HepG2 (cell line): ENCODE data around the gene KDM5B. TPM values are rescaled to one million over a fixed set of nuclear protein-coding genes. Genes with fewer than 3 reads are reported as not detected.

Experiments
- ELK4 ChIP-seq: sonication (generic); formaldehyde crosslinking; IDR thresholded peaks from 2 replicates; pipeline ENCODE4 v1.9.0; 2021; ENCODE audit warnings: missing genetic modification reagents, borderline replicate concordance
- ERF ChIP-seq: IDR thresholded peaks from 2 replicates; pipeline ENCODE4 v1.6.1; 2018; ENCODE audit warnings: missing biosample characterization, missing genetic modification reagents
- GATAD1 ChIP-seq: IDR thresholded peaks from 2 replicates; pipeline ENCODE4 v1.6.1; 2016; ENCODE audit warnings: missing genetic modification reagents, missing compliant biosample characterization
- GFI1 ChIP-seq: sonication (generic); formaldehyde crosslinking; IDR thresholded peaks from 2 replicates; pipeline ENCODE4 v1.5.0; 2020; ENCODE audit warnings: missing genetic modification reagents, mild to moderate bottlenecking, borderline replicate concordance
- PRDM4 ChIP-seq: sonication (generic); formaldehyde crosslinking; IDR thresholded peaks from 2 replicates; pipeline ENCODE4 v1.9.0; 2021; ENCODE audit warnings: missing genetic modification reagents, borderline replicate concordance
- REXO4 ChIP-seq: sonication (generic); formaldehyde crosslinking; IDR thresholded peaks from 2 replicates; pipeline ENCODE4 v1.8.0; 2022; ENCODE audit warnings: missing genetic modification reagents, mild to moderate bottlenecking, borderline replicate concordance
- RORA ChIP-seq: sonication (generic); formaldehyde crosslinking; IDR thresholded peaks from 2 replicates; pipeline ENCODE4 v1.5.0; 2020; ENCODE audit warnings: mild to moderate bottlenecking, missing genetic modification reagents, moderate library complexity
- RXRA ChIP-seq: sonication (generic); formaldehyde crosslinking; IDR thresholded peaks from 2 replicates; pipeline ENCODE4 v1.5.1; 2020; ENCODE audit warnings: missing genetic modification reagents
- polyA plus RNA-seq, 8 experiments: library from polyadenylated mRNA; depleted of rRNA in 3 of 8; stranded (reverse) in 7 of 8; unstranded in 1 of 8; fragments of >200 nt; fragmentation: Illumina TruSeq in 4 of 8; extraction: Trizol in 4 of 8; gene quantifications; 2 replicates each; pipeline versions ENCODE4 v1.2.1 to v1.2.3, GENCODE V29; 2011 to 2016; ENCODE audit warnings: low read depth in 4 of 8, missing spikeins in 1 of 8, mixed read lengths in 1 of 8; ENCODE audit not compliant: insufficient read depth in 1 of 8
- total RNA-seq, 5 experiments: library from RNA; depleted of rRNA; stranded (reverse); fragments of >200 nt; fragmentation: Illumina TruSeq; extraction: Trizol; gene quantifications; 2 replicates each; pipeline ENCODE4 v1.2.3, GENCODE V29; 2016; ENCODE audit warnings: low read depth in 1 of 5
- TF ChIP-seq, protein P1 (sequence below): sonication (generic); formaldehyde crosslinking; IDR thresholded peaks from 2 replicates; pipeline ENCODE4 v1.5.0; 2020; ENCODE audit warnings: mild to moderate bottlenecking, missing genetic modification reagents, borderline replicate concordance
- TF ChIP-seq, protein P2 (sequence below): sonication (generic); formaldehyde crosslinking; IDR thresholded peaks from 2 replicates; pipeline ENCODE4 v1.5.1; 2020; ENCODE audit warnings: mild to moderate bottlenecking, missing genetic modification reagents, moderate library complexity
- TF ChIP-seq, protein P3 (sequence below): sonication (generic); formaldehyde crosslinking; IDR thresholded peaks from one replicate; pipeline ENCODE4 v1.5.1; 2020; ENCODE audit warnings: mild to moderate bottlenecking, missing genetic modification reagents; ENCODE audit errors: not compliant biosample characterization

The KDM5B gene
- total and polyA plus RNA-seq, 2 of the 13 experiments (the other 11 are each of a cell fraction or from before 2014, with no cell fraction given), result 34.2 to 35.4 TPM

GRCh38 chr1:202810615-202811295 lies 2.5 kb upstream of the KDM5B start, which contains the start of gene PCAT6 (continued):
- TF ChIP-seq, protein P1, sequence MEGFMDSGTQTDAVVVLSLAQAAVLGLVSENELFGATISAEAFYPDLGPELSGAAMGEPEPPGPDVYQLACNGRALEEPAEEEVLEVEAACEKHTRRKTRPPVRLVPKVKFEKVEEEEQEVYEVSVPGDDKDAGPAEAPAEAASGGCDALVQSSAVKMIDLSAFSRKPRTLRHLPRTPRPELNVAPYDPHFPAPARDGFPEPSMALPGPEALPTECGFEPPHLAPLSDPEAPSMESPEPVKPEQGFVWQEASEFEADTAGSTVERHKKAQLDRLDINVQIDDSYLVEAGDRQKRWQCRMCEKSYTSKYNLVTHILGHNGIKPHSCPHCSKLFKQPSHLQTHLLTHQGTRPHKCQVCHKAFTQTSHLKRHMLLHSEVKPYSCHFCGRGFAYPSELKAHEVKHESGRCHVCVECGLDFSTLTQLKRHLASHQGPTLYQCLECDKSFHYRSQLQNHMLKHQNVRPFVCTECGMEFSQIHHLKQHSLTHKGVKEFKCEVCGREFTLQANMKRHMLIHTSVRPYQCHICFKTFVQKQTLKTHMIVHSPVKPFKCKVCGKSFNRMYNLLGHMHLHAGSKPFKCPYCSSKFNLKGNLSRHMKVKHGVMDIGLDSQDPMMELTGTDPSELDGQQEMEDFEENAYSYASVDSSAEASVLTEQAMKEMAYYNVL (CRISPR knock-in tag), result peak; percentile 53; the same call in 1 of the 2 replicates
- TF ChIP-seq, protein P2, sequence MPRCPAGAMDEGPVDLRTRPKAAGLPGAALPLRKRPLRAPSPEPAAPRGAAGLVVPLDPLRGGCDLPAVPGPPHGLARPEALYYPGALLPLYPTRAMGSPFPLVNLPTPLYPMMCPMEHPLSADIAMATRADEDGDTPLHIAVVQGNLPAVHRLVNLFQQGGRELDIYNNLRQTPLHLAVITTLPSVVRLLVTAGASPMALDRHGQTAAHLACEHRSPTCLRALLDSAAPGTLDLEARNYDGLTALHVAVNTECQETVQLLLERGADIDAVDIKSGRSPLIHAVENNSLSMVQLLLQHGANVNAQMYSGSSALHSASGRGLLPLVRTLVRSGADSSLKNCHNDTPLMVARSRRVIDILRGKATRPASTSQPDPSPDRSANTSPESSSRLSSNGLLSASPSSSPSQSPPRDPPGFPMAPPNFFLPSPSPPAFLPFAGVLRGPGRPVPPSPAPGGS (CRISPR knock-in tag), result 0 out of 2 replicates have a peak, but pooled peaks have one; percentile 66
- TF ChIP-seq RORA (CRISPR knock-in tag), result no peak
- TF ChIP-seq, protein P3, sequence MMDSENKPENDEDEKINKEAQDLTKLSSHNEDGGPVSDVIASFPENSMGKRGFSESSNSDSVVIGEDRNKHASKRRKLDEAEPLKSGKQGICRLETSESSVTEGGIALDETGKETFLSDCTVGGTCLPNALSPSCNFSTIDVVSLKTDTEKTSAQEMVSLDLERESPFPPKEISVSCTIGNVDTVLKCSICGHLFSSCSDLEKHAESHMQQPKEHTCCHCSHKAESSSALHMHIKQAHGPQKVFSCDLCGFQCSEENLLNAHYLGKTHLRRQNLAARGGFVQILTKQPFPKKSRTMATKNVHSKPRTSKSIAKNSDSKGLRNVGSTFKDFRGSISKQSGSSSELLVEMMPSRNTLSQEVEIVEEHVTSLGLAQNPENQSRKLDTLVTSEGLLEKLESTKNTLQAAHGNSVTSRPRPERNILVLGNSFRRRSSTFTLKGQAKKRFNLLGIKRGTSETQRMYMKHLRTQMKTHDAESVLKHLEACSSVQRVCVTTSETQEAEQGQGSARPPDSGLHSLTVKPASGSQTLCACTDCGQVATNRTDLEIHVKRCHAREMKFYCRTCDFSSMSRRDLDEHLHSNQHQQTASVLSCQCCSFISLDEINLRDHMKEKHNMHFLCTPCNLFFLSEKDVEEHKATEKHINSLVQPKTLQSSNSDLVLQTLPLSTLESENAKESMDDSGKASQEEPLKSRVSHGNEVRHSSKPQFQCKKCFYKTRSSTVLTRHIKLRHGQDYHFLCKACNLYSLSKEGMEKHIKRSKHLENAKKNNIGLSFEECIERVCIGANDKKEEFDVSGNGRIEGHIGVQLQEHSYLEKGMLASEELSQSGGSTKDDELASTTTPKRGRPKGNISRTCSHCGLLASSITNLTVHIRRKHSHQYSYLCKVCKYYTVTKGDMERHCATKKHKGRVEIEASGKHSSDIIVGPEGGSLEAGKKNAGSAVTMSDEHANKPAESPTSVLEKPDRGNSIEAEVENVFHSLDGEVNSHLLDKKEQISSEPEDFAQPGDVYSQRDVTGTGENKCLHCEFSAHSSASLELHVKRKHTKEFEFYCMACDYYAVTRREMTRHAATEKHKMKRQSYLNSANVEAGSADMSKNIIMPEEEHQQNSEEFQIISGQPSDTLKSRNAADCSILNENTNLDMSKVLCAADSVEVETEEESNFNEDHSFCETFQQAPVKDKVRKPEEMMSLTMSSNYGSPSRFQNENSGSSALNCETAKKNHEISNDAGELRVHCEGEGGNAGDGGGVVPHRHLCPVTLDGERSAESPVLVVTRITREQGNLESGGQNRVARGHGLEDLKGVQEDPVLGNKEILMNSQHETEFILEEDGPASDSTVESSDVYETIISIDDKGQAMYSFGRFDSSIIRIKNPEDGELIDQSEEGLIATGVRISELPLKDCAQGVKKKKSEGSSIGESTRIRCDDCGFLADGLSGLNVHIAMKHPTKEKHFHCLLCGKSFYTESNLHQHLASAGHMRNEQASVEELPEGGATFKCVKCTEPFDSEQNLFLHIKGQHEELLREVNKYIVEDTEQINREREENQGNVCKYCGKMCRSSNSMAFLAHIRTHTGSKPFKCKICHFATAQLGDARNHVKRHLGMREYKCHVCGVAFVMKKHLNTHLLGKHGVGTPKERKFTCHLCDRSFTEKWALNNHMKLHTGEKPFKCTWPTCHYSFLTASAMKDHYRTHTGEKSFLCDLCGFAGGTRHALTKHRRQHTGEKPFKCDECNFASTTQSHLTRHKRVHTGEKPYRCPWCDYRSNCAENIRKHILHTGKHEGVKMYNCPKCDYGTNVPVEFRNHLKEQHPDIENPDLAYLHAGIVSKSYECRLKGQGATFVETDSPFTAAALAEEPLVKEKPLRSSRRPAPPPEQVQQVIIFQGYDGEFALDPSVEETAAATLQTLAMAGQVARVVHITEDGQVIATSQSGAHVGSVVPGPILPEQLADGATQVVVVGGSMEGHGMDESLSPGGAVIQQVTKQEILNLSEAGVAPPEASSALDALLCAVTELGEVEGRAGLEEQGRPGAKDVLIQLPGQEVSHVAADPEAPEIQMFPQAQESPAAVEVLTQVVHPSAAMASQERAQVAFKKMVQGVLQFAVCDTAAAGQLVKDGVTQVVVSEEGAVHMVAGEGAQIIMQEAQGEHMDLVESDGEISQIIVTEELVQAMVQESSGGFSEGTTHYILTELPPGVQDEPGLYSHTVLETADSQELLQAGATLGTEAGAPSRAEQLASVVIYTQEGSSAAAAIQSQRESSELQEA, result peak; percentile 51
- TF ChIP-seq PRDM4 (CRISPR knock-in tag), result no peak
- TF ChIP-seq ELK4 (CRISPR knock-in tag), result no peak
- peak; percentile 38; the same call in 1 of the 2 replicates for TF ChIP-seq ERF (CRISPR knock-in tag)
- TF ChIP-seq REXO4 (CRISPR knock-in tag), result no peak
- peak; percentile 79 for TF ChIP-seq GATAD1 (CRISPR knock-in tag)
- TF ChIP-seq GFI1 (CRISPR knock-in tag), result no peak; the same call in 1 of the 2 replicates
- peak; percentile 53; the same call in 1 of the 2 replicates for TF ChIP-seq RXRA (CRISPR knock-in tag)
